Thoracic aorta (tissue), 2 donors: ENCODE measurements around the gene CLRN1. TPM values are rescaled to one million over a fixed set of nuclear protein-coding genes. Genes with fewer than 3 reads are reported as not detected.

Experiments used
- ATAC-seq: fragments of 150-250 bp; one replicate; pipeline ENCODE4 v1.8.0; 2017; ENCODE audit warnings: low read depth; ENCODE audit not compliant: insufficient number of reproducible peaks, low FRiP score
- DNase-seq: peaks from one replicate; pipeline ENCODE4 v3.0.0-alpha.2; 2020; ENCODE audit warnings: low spot score
- H3K27ac ChIP-seq, 2 donors: fragments of 200-600 bp; sonication (generic); 1 replicate in 1 of 2; 2 replicates in 1 of 2; pipeline ENCODE4 v1.5.1; 2016; ENCODE audit warnings: mild to moderate bottlenecking in 2 of 2, moderate library complexity in 2 of 2
- H3K27me3 ChIP-seq: fragments of 200-600 bp; sonication (generic); replicated peaks from 2 replicates; pipeline ENCODE4 v1.6.0; 2016; ENCODE audit warnings: mild to moderate bottlenecking; ENCODE audit not compliant: insufficient read depth
- H3K36me3 ChIP-seq: fragments of 200-600 bp; sonication (generic); one replicate; pipeline ENCODE4 v1.5.1; 2016
- H3K4me1 ChIP-seq, 2 donors: fragments of 200-600 bp; sonication (generic); 1 replicate in 1 of 2; 2 replicates in 1 of 2; pipeline versions ENCODE4 v1.5.1 to v1.6.0; 2016; ENCODE audit warnings: low read depth in 2 of 2, mild to moderate bottlenecking in 1 of 2; ENCODE audit not compliant: control insufficient read depth in 1 of 2
- H3K4me3 ChIP-seq: fragments of 200-600 bp; sonication (generic); 2 replicates; pipeline ENCODE4 v1.5.1; 2016; ENCODE audit warnings: mild to moderate bottlenecking
- H3K9me3 ChIP-seq: fragments of 200-600 bp; sonication (generic); 2 replicates; pipeline ENCODE4 v1.5.1; 2016
- CTCF ChIP-seq: fragments of 200-600 bp; sonication (generic); IDR thresholded peaks from one replicate; pipeline ENCODE4 v1.5.1; 2019; ENCODE audit warnings: antibody characterized with exemption
- total RNA-seq, 2 donors: library from RNA; depleted of rRNA; stranded (reverse); fragments of >200 nt; gene quantifications; one replicate each; pipeline versions ENCODE4 v1.1.0 to v1.2.3, GENCODE V29; 2016

The CLRN1 gene
- total RNA-seq, 2 donors from 2014 or later = not detected

- Histone ChIP-seq H3K9me3 (no peaks in the 10 kb centered on the region), H3K4me1 (no peaks in the 10 kb centered on the region), H3K4me3 (no peak overlapping the region), H3K27me3 (no peaks in the 10 kb centered on the region), H3K36me3 (no peaks in the 10 kb centered on the region), H3K27ac (no peak overlapping the region)
- no peak for TF ChIP-seq CTCF
- DNase-seq (no peak), ATAC-seq (no peak)
Observed at GRCh38 chr3:150921209-150921608, 51.3 kb downstream of the CLRN1 start.

GRCh38 chr3:150920236-150920635, 52.3 kb downstream of the CLRN1 start:
- DNase-seq (no peak), ATAC-seq (no peak)
- no peak overlapping the region for H3K27ac ChIP-seq
- no peak overlapping the region for H3K4me3 ChIP-seq
- H3K36me3 ChIP-seq = no peaks in the 10 kb centered on the region
- H3K9me3 ChIP-seq = no peaks in the 10 kb centered on the region
- H3K27me3 ChIP-seq = no peaks in the 10 kb centered on the region
- TF ChIP-seq CTCF = no peak
- no peaks in the 10 kb centered on the region for H3K4me1 ChIP-seq

GRCh38 chr3:150917951-150918350, 54.6 kb downstream of the CLRN1 start:
- Histone ChIP-seq H3K36me3 (no peaks in the 10 kb centered on the region), H3K27ac (no peak overlapping the region), H3K27me3 (no peaks in the 10 kb centered on the region), H3K9me3 (no peaks in the 10 kb centered on the region), H3K4me1 (no peaks in the 10 kb centered on the region), H3K4me3 (no peak overlapping the region)
- DNase-seq (no peak), ATAC-seq (no peak)
- TF ChIP-seq CTCF = no peak

- Histone ChIP-seq H3K4me1 (no peaks in the 10 kb centered on the region), H3K27me3 (no peaks in the 10 kb centered on the region), H3K9me3 (no peaks in the 10 kb centered on the region), H3K27ac (no peak overlapping the region), H3K36me3 (no peaks in the 10 kb centered on the region), H3K4me3 (no peak overlapping the region)
- ATAC-seq (no peak), DNase-seq (no peak)
- TF ChIP-seq CTCF = no peak
Observed at GRCh38 chr3:150913133-150913922, 59.2 kb downstream of the CLRN1 start.

- H3K27ac ChIP-seq = no peak overlapping the region
- H3K36me3 ChIP-seq = no peaks in the 10 kb centered on the region
- ATAC-seq (no peak), DNase-seq (no peak)
- TF ChIP-seq CTCF = no peak
- no peaks in the 10 kb centered on the region for H3K27me3 ChIP-seq
- H3K4me3 ChIP-seq = no peak overlapping the region
- no peaks in the 10 kb centered on the region for H3K9me3 ChIP-seq
- H3K4me1 ChIP-seq = no peaks in the 10 kb centered on the region
Observed at GRCh38 chr3:150912501-150912900, 60.0 kb downstream of the CLRN1 start.
